ENCODE results near the gene UBTD1.

The UBTD1 gene

GRCh38 chr10:97584798-97585438 is 86.2 kb downstream of the UBTD1 start:
- no peak for DNase-seq (ENCODE audit: low read depth)
- no peak for TF ChIP-seq CTCF (IDR thresholded peaks at IDR 0.05; ENCODE audit: control insufficient read depth, insufficient read depth, low read depth, low read length, missing control alignments)
- H3K4me3 ChIP-seq (ENCODE audit: control insufficient read depth, low read depth, low read length), result no peak overlapping the region

GRCh38 chr10:97585439-97585811 is 86.7 kb downstream of the UBTD1 start:
- no peak for TF ChIP-seq CTCF (IDR thresholded peaks at IDR 0.05; ENCODE audit: control insufficient read depth, insufficient read depth, low read depth, low read length, missing control alignments)
- no peak overlapping the region for H3K4me3 ChIP-seq (ENCODE audit: control insufficient read depth, low read depth, low read length)
- DNase-seq (ENCODE audit: low read depth), result no peak

GRCh38 chr10:97587183-97587582 is 88.5 kb downstream of the UBTD1 start:
- TF ChIP-seq CTCF (IDR thresholded peaks at IDR 0.05; ENCODE audit: control insufficient read depth, insufficient read depth, low read depth, low read length, missing control alignments), result no peak
- no peak for DNase-seq (ENCODE audit: low read depth)

GRCh38 chr10:97589479-97589878 is 90.8 kb downstream of the UBTD1 start, which contains the start of gene C10orf62:
Gene C10orf62 (plus strand): TSS chr10:97589721. CDS start chr10:97589898, 177 bp downstream.
- H3K4me3 ChIP-seq (ENCODE audit: control insufficient read depth, low read depth, low read length), result no peak within 1 kb of the TSS
- no peak for TF ChIP-seq CTCF (IDR thresholded peaks at IDR 0.05; ENCODE audit: control insufficient read depth, insufficient read depth, low read depth, low read length, missing control alignments)
- DNase-seq (ENCODE audit: low read depth), result no peak

More at GRCh38 chr10:97587183-97587582, 88.5 kb downstream of the UBTD1 start:
- H3K4me3 ChIP-seq (ENCODE audit: control insufficient read depth, low read depth, low read length), result no peak overlapping the region

- no peak overlapping the region for H3K4me3 ChIP-seq (ENCODE audit: control insufficient read depth, low read depth, low read length)
- no peak for DNase-seq (ENCODE audit: low read depth)
- TF ChIP-seq CTCF (IDR thresholded peaks at IDR 0.05; ENCODE audit: control insufficient read depth, insufficient read depth, low read depth, low read length, missing control alignments), result no peak
These were observed 91.5 kb downstream of the UBTD1 start for GRCh38 chr10:97590082-97590747.

- no peak overlapping the region for H3K4me3 ChIP-seq (ENCODE audit: control insufficient read depth, low read depth, low read length)
- no peak for DNase-seq (ENCODE audit: low read depth)
- no peak for TF ChIP-seq CTCF (IDR thresholded peaks at IDR 0.05; ENCODE audit: control insufficient read depth, insufficient read depth, low read depth, low read length, missing control alignments)
These were observed 92.2 kb downstream of the UBTD1 start for GRCh38 chr10:97590748-97591495.
